GM23338 (cell line): ENCODE data around the gene FNDC11. TPM values are rescaled to one million over a fixed set of nuclear protein-coding genes. Genes with fewer than 3 reads are reported as not detected.
A peak's percentile ranks its signal among the peaks of the same experiment; 100 is the strongest.

Experiments used
- ATAC-seq: fragments of 200-7000 bp; cut with Tn5 transposase; 3 replicates; pipeline ENCODE4 v1.9.1; 2020
- DNase-seq: peaks from one replicate; pipeline ENCODE4 v3.0.0-alpha.2; 2015; ENCODE audit warnings: low spot score
- H2AFZ ChIP-seq: fragments of 200-600 bp; sonication (generic); 2 replicates; pipeline ENCODE4 v1.8.0; 2016; ENCODE audit warnings: antibody characterized with exemption, mild to moderate bottlenecking, moderate library complexity
- H3F3A ChIP-seq: fragments of 200-600 bp; sonication (generic); replicated peaks from 2 replicates; pipeline ENCODE4 v1.8.0; 2017; ENCODE audit warnings: antibody characterized with exemption, mixed run types, low read depth
- H3K27ac ChIP-seq: fragments of 200-600 bp; sonication (generic); 2 replicates; pipeline ENCODE4 v1.6.1; 2016; ENCODE audit warnings: low read depth
- H3K27me3 ChIP-seq: fragments of 200-600 bp; sonication (generic); 2 replicates; pipeline ENCODE4 v1.8.0; 2016; ENCODE audit warnings: mild to moderate bottlenecking, mixed run types, moderate library complexity; ENCODE audit not compliant: insufficient read depth
- H3K36me3 ChIP-seq: fragments of 200-600 bp; sonication (generic); 2 replicates; pipeline ENCODE4 v1.8.0; 2016; ENCODE audit warnings: mild to moderate bottlenecking; ENCODE audit not compliant: insufficient read depth
- H3K4me1 ChIP-seq: fragments of 200-600 bp; sonication (generic); 2 replicates; pipeline ENCODE4 v1.8.0; 2016; ENCODE audit warnings: mild to moderate bottlenecking, moderate library complexity; ENCODE audit not compliant: insufficient read depth
- H3K4me2 ChIP-seq: fragments of 200-600 bp; sonication (generic); 2 replicates; pipeline ENCODE4 v1.7.1; 2017; ENCODE audit warnings: mixed run types
- H3K4me3 ChIP-seq: fragments of 200-600 bp; sonication (generic); 2 replicates; pipeline ENCODE4 v1.6.1; 2016; ENCODE audit warnings: mixed run types
- H3K79me2 ChIP-seq: fragments of 200-600 bp; sonication (generic); replicated peaks from 2 replicates; pipeline ENCODE4 v1.8.0; 2017; ENCODE audit warnings: mild to moderate bottlenecking; ENCODE audit not compliant: insufficient read depth
- H3K9me2 ChIP-seq: fragments of 200-600 bp; sonication (generic); 2 replicates; pipeline ENCODE4 v1.8.0; 2017; ENCODE audit not compliant: insufficient read depth
- H4K20me1 ChIP-seq: fragments of 200-600 bp; sonication (generic); replicated peaks from 2 replicates; pipeline ENCODE4 v1.8.0; 2017; ENCODE audit warnings: mild to moderate bottlenecking; ENCODE audit not compliant: insufficient read depth
- H3K27ac Mint-ChIP-seq: 2 replicates; pipeline ENCODE4 v1.8.0; 2020; ENCODE audit warnings: inconsistent platforms, mild to moderate bottlenecking, moderate library complexity, mixed read lengths
- H3K27me3 Mint-ChIP-seq: 3 replicates; pipeline ENCODE4 v1.8.0; 2022; ENCODE audit warnings: low read depth, mild to moderate bottlenecking, moderate library complexity, mixed read lengths, inconsistent platforms; ENCODE audit not compliant: insufficient read depth, poor library complexity
- H3K36me3 Mint-ChIP-seq: 3 replicates; pipeline ENCODE4 v1.8.0; 2021; ENCODE audit warnings: low read depth, mild to moderate bottlenecking, inconsistent platforms, moderate library complexity, mixed read lengths
- H3K4me1 Mint-ChIP-seq: 3 replicates; pipeline ENCODE4 v1.8.0; 2020; ENCODE audit warnings: mild to moderate bottlenecking, inconsistent platforms, mixed read lengths
- H3K4me3 Mint-ChIP-seq: 3 replicates; pipeline ENCODE4 v1.8.0; 2021; ENCODE audit warnings: moderate library complexity, mild to moderate bottlenecking, inconsistent platforms, mixed read lengths
- H3K9me3 Mint-ChIP-seq: 3 replicates; pipeline ENCODE4 v1.8.0; 2020; ENCODE audit warnings: moderate library complexity, mild to moderate bottlenecking, inconsistent platforms, mixed read lengths
- CREB1 ChIP-seq: fragments of 250-450 bp; sonication (Bioruptor Pico); IDR thresholded peaks from 2 replicates; pipeline ENCODE4 v1.5.0; 2020; ENCODE audit warnings: low read depth, mild to moderate bottlenecking, moderate library complexity
- EZH2phosphoT487 ChIP-seq: fragments of 200-600 bp; sonication (generic); IDR thresholded peaks from one replicate; pipeline ENCODE4 v1.8.1; 2018; ENCODE audit warnings: antibody characterized with exemption; ENCODE audit not compliant: unreplicated experiment
- JUNB ChIP-seq: IDR thresholded peaks from one replicate; pipeline ENCODE4 v1.6.1; 2016; ENCODE audit warnings: antibody characterized with exemption; ENCODE audit not compliant: unreplicated experiment
- NANOG ChIP-seq: IDR thresholded peaks from 2 replicates; pipeline ENCODE4 v1.6.1; 2016; ENCODE audit warnings: antibody characterized with exemption, borderline replicate concordance
- POLR2AphosphoS5 ChIP-seq: IDR thresholded peaks from 2 replicates; pipeline ENCODE4 v1.6.1; 2016; ENCODE audit warnings: antibody characterized with exemption, low read depth
- STAT1 ChIP-seq: IDR thresholded peaks from one replicate; pipeline ENCODE4 v1.6.1; 2016; ENCODE audit warnings: antibody characterized with exemption; ENCODE audit not compliant: unreplicated experiment
- ZNF114 ChIP-seq: fragments of 250-450 bp; sonication (Bioruptor Pico); IDR thresholded peaks from 2 replicates; pipeline ENCODE4 v1.5.0; 2020; ENCODE audit warnings: mild to moderate bottlenecking, moderate library complexity
- ZNF331 ChIP-seq: fragments of 250-450 bp; sonication (Bioruptor Pico); IDR thresholded peaks from 2 replicates; pipeline ENCODE4 v1.5.0; 2020; ENCODE audit warnings: low read depth, mild to moderate bottlenecking, moderate library complexity
- polyA plus RNA-seq: library from polyadenylated mRNA; unstranded; fragments of >200 nt; fragmentation: Nextera tagmentation; extraction: Ambion mirVana; gene quantifications from 2 replicates; pipeline ENCODE4 v1.2.1, GENCODE V29; 2016
- total RNA-seq: library from RNA; depleted of rRNA; stranded (reverse); fragments of >200 nt; shearing (Covaris generic); gene quantifications from 2 replicates; pipeline ENCODE4 v1.2.3, GENCODE V29; 2014
- TF ChIP-seq, protein P1 (sequence below): IDR thresholded peaks from 2 replicates; pipeline ENCODE4 v1.6.1; 2016; ENCODE audit warnings: antibody characterized with exemption
- TF ChIP-seq, protein P2 (sequence below): fragments of 250-450 bp; sonication (Bioruptor Pico); IDR thresholded peaks from 2 replicates; pipeline ENCODE4 v1.5.0; 2020; ENCODE audit warnings: mild to moderate bottlenecking, moderate library complexity
- TF ChIP-seq, protein P3 (sequence below): IDR thresholded peaks from one replicate; pipeline ENCODE4 v1.6.1; 2018; ENCODE audit warnings: antibody characterized with exemption; ENCODE audit not compliant: unreplicated experiment
- TF ChIP-seq, protein P4 (sequence below), 2 experiments: fragments of 200-600 bp in 1 of 2; sonication (generic) in 1 of 2; conservative IDR thresholded peaks; 2 replicates each; pipeline versions ENCODE4 v1.5.1 to v1.6.1; 2016 to 2017; ENCODE audit warnings: antibody characterized with exemption in 2 of 2, low read depth in 2 of 2, mild to moderate bottlenecking in 2 of 2, moderate library complexity in 1 of 2

FNDC11 gene
- total and polyA plus RNA-seq, 2 experiments from 2014 or later: 3.4 to 5.3 TPM

DNA sequence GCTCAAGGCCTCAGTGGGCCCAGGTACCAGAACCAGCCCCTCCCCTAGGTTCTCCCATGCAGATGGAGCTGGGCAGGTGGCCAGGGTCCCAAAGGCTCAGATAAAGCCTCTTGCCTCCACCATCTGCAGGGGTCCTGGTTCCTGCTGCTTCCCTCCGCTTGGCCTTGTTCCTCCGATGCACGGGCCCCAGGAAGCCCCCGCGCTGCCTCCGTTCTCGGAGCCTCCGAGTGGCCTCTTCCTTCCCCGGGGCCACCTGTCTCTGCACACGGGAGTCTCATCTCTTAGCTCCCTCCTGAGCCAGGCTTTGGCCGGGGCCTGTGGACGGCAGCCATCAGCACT lies 14.9 kb upstream of the FNDC11 start:
- Histone ChIP-seq H3K9me2 (no peaks in the 10 kb centered on the region), H3K36me3 (no peaks in the 10 kb centered on the region), H3K79me2 (no peaks in the 10 kb centered on the region), H2AFZ (peak overlapping the region; percentile 32; the same call in 1 of the 2 replicates), H4K20me1 (no peaks in the 10 kb centered on the region), H3K27ac (no peak overlapping the region), H3K4me1 (no peaks in the 10 kb centered on the region), H3F3A (no peaks in the 10 kb centered on the region), H3K4me3 (no peak overlapping the region), H3K4me2 (no peak overlapping the region), H3K27me3 (no peaks in the 10 kb centered on the region)
- Mint-ChIP-seq H3K4me3 (no peak overlapping the region), H3K36me3 (peaks cover 4% of the 10 kb centered on the region; the same call in 1 of the 3 replicates), H3K27me3 (peaks cover 9% of the 10 kb centered on the region), H3K27ac (no peak overlapping the region), H3K4me1 (peaks cover 8% of the 10 kb centered on the region), H3K9me3 (no peaks in the 10 kb centered on the region; the same call in 2 of the 3 replicates)
- DNase-seq (no peak), ATAC-seq (no peak)
- TF ChIP-seq ZNF331 (CRISPR knock-in tag) (no peak), STAT1 (no peak), EZH2phosphoT487 (no peak), ZNF114 (no peak), CREB1 (CRISPR knock-in tag) (no peak), NANOG (no peak), JUNB (no peak), POLR2AphosphoS5 (no peak)
- TF ChIP-seq, protein P1, sequence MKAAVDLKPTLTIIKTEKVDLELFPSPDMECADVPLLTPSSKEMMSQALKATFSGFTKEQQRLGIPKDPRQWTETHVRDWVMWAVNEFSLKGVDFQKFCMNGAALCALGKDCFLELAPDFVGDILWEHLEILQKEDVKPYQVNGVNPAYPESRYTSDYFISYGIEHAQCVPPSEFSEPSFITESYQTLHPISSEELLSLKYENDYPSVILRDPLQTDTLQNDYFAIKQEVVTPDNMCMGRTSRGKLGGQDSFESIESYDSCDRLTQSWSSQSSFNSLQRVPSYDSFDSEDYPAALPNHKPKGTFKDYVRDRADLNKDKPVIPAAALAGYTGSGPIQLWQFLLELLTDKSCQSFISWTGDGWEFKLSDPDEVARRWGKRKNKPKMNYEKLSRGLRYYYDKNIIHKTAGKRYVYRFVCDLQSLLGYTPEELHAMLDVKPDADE: no peak
- TF ChIP-seq, protein P2, sequence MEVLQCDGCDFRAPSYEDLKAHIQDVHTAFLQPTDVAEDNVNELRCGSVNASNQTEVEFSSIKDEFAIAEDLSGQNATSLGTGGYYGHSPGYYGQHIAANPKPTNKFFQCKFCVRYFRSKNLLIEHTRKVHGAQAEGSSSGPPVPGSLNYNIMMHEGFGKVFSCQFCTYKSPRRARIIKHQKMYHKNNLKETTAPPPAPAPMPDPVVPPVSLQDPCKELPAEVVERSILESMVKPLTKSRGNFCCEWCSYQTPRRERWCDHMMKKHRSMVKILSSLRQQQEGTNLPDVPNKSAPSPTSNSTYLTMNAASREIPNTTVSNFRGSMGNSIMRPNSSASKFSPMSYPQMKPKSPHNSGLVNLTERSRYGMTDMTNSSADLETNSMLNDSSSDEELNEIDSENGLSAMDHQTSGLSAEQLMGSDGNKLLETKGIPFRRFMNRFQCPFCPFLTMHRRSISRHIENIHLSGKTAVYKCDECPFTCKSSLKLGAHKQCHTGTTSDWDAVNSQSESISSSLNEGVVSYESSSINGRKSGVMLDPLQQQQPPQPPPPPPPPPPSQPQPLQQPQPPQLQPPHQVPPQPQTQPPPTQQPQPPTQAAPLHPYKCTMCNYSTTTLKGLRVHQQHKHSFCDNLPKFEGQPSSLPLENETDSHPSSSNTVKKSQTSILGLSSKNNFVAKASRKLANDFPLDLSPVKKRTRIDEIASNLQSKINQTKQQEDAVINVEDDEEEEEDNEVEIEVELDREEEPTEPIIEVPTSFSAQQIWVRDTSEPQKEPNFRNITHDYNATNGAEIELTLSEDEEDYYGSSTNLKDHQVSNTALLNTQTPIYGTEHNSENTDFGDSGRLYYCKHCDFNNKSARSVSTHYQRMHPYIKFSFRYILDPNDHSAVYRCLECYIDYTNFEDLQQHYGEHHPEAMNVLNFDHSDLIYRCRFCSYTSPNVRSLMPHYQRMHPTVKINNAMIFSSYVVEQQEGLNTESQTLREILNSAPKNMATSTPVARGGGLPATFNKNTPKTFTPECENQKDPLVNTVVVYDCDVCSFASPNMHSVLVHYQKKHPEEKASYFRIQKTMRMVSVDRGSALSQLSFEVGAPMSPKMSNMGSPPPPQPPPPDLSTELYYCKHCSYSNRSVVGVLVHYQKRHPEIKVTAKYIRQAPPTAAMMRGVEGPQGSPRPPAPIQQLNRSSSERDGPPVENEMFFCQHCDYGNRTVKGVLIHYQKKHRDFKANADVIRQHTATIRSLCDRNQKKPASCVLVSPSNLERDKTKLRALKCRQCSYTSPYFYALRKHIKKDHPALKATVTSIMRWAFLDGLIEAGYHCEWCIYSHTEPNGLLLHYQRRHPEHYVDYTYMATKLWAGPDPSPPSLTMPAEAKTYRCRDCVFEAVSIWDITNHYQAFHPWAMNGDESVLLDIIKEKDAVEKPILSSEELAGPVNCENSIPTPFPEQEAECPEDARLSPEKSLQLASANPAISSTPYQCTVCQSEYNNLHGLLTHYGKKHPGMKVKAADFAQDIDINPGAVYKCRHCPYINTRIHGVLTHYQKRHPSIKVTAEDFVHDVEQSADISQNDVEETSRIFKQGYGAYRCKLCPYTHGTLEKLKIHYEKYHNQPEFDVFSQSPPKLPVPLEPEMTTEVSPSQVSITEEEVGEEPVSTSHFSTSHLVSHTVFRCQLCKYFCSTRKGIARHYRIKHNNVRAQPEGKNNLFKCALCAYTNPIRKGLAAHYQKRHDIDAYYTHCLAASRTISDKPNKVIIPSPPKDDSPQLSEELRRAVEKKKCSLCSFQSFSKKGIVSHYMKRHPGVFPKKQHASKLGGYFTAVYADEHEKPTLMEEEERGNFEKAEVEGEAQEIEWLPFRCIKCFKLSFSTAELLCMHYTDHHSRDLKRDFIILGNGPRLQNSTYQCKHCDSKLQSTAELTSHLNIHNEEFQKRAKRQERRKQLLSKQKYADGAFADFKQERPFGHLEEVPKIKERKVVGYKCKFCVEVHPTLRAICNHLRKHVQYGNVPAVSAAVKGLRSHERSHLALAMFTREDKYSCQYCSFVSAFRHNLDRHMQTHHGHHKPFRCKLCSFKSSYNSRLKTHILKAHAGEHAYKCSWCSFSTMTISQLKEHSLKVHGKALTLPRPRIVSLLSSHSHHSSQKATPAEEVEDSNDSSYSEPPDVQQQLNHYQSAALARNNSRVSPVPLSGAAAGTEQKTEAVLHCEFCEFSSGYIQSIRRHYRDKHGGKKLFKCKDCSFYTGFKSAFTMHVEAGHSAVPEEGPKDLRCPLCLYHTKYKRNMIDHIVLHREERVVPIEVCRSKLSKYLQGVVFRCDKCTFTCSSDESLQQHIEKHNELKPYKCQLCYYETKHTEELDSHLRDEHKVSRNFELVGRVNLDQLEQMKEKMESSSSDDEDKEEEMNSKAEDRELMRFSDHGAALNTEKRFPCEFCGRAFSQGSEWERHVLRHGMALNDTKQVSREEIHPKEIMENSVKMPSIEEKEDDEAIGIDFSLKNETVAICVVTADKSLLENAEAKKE: no peak
- TF ChIP-seq, protein P3, sequence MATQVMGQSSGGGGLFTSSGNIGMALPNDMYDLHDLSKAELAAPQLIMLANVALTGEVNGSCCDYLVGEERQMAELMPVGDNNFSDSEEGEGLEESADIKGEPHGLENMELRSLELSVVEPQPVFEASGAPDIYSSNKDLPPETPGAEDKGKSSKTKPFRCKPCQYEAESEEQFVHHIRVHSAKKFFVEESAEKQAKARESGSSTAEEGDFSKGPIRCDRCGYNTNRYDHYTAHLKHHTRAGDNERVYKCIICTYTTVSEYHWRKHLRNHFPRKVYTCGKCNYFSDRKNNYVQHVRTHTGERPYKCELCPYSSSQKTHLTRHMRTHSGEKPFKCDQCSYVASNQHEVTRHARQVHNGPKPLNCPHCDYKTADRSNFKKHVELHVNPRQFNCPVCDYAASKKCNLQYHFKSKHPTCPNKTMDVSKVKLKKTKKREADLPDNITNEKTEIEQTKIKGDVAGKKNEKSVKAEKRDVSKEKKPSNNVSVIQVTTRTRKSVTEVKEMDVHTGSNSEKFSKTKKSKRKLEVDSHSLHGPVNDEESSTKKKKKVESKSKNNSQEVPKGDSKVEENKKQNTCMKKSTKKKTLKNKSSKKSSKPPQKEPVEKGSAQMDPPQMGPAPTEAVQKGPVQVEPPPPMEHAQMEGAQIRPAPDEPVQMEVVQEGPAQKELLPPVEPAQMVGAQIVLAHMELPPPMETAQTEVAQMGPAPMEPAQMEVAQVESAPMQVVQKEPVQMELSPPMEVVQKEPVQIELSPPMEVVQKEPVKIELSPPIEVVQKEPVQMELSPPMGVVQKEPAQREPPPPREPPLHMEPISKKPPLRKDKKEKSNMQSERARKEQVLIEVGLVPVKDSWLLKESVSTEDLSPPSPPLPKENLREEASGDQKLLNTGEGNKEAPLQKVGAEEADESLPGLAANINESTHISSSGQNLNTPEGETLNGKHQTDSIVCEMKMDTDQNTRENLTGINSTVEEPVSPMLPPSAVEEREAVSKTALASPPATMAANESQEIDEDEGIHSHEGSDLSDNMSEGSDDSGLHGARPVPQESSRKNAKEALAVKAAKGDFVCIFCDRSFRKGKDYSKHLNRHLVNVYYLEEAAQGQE: no peak
- TF ChIP-seq, protein P4, sequence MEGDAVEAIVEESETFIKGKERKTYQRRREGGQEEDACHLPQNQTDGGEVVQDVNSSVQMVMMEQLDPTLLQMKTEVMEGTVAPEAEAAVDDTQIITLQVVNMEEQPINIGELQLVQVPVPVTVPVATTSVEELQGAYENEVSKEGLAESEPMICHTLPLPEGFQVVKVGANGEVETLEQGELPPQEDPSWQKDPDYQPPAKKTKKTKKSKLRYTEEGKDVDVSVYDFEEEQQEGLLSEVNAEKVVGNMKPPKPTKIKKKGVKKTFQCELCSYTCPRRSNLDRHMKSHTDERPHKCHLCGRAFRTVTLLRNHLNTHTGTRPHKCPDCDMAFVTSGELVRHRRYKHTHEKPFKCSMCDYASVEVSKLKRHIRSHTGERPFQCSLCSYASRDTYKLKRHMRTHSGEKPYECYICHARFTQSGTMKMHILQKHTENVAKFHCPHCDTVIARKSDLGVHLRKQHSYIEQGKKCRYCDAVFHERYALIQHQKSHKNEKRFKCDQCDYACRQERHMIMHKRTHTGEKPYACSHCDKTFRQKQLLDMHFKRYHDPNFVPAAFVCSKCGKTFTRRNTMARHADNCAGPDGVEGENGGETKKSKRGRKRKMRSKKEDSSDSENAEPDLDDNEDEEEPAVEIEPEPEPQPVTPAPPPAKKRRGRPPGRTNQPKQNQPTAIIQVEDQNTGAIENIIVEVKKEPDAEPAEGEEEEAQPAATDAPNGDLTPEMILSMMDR (conservative IDR thresholded peaks at IDR 0.05; ENCODE audit: low read depth in 2 of 2): no peak
